H1 (cell line): ENCODE measurements around the gene EPB41L4B. TPM values are rescaled to one million over a fixed set of nuclear protein-coding genes. Genes with fewer than 3 reads are reported as not detected.

Experiments
- CTCF ChIA-PET: fragments of 300-600 bp; sonication (Branson Sonifier 250); formaldehyde crosslinking; loops from one replicate; lab custom pipeline; 2021; ENCODE audit not compliant: partially characterized antibody; lab: Charles Lee
- POLR2A ChIA-PET: fragments of 300-600 bp; sonication (Branson Sonifier 250); formaldehyde crosslinking; loops from one replicate; lab custom pipeline; 2021; ENCODE audit warnings: inconsistent platforms; ENCODE audit not compliant: partially characterized antibody; lab: Charles Lee
- DNase-seq, 2 experiments: peaks; one replicate each; pipeline versions ENCODE4 v3.0.0 to v3.0.0-alpha.2; 2010 to 2022; ENCODE audit warnings: low spot score in 2 of 2, low read depth in 1 of 2, mixed read lengths in 1 of 2
- FAIRE-seq: peaks from 2 replicates; lab custom pipeline; 2011; peaks lifted over from hg19 to GRCh38; lab: Jason Lieb, UNC
- H2AFZ ChIP-seq: 2 replicates; pipeline ENCODE4 v1.8.1; 2012; ENCODE audit warnings: low read length, inconsistent platforms
- H2AK5ac ChIP-seq: 2 replicates; pipeline ENCODE4 v1.6.1; 2013; ENCODE audit warnings: low read depth, low read length
- H2BK120ac ChIP-seq: replicated peaks from 2 replicates; pipeline ENCODE3; 2013; ENCODE audit warnings: low read depth, low read length, inconsistent platforms
- H2BK12ac ChIP-seq: 2 replicates; pipeline ENCODE4 v1.6.1; 2013; ENCODE audit warnings: low read depth, low read length
- H2BK15ac ChIP-seq: 2 replicates; pipeline ENCODE4 v1.6.1; 2013; ENCODE audit warnings: low read length
- H2BK20ac ChIP-seq: 2 replicates; pipeline ENCODE4 v1.6.1; 2013; ENCODE audit warnings: low read length
- H2BK5ac ChIP-seq: 2 replicates; pipeline ENCODE4 v1.6.1; 2013; ENCODE audit warnings: low read depth, low read length
- H3K14ac ChIP-seq: 2 replicates; pipeline ENCODE4 v1.6.1; 2013; ENCODE audit warnings: inconsistent platforms; ENCODE audit not compliant: insufficient read length
- H3K18ac ChIP-seq: 2 replicates; pipeline ENCODE4 v1.6.1; 2013; ENCODE audit warnings: low read length; ENCODE audit errors: extremely low read depth
- H3K23ac ChIP-seq: 2 replicates; pipeline ENCODE4 v1.6.1; 2013; ENCODE audit warnings: inconsistent platforms; ENCODE audit not compliant: insufficient read length
- H3K23me2 ChIP-seq: 2 replicates; pipeline ENCODE4 v1.6.1; 2013; ENCODE audit warnings: low read depth, low read length
- H3K27ac ChIP-seq: 2 replicates; pipeline ENCODE4 v1.6.1; 2011; ENCODE audit warnings: low read depth, low read length, inconsistent platforms
- H3K27me3 ChIP-seq, 4 experiments: replicated peaks in 1 of 4; 1 replicate in 1 of 4; 2 replicates in 3 of 4; pipeline versions ENCODE4 v1.6.1 to v1.8.1; 2011 to 2013; ENCODE audit warnings: low read length in 3 of 4, mild to moderate bottlenecking in 3 of 4, inconsistent platforms in 2 of 4, mixed read lengths in 2 of 4, moderate library complexity in 1 of 4; ENCODE audit not compliant: control insufficient read depth in 3 of 4, insufficient read depth in 3 of 4; ENCODE audit errors: extremely low read depth in 1 of 4
- H3K36me3 ChIP-seq, 4 experiments: 2 replicates each; pipeline versions ENCODE4 v1.6.1 to v1.8.1; 2011 to 2013; ENCODE audit warnings: mild to moderate bottlenecking in 4 of 4, low read length in 3 of 4, moderate library complexity in 2 of 4, control low read depth in 1 of 4, inconsistent platforms in 1 of 4; ENCODE audit not compliant: insufficient read depth in 4 of 4, control insufficient read depth in 2 of 4
- H3K4ac ChIP-seq: replicated peaks from 2 replicates; pipeline ENCODE3; 2013; ENCODE audit warnings: low read length, low read depth, mixed read lengths, inconsistent platforms; ENCODE audit not compliant: insufficient read length
- H3K4me1 ChIP-seq, 4 experiments: replicated peaks in 1 of 4; 1 replicate in 1 of 4; 2 replicates in 3 of 4; pipeline versions ENCODE4 v1.6.1 to v1.8.1; 2011 to 2013; ENCODE audit warnings: low read length in 3 of 4, inconsistent platforms in 2 of 4, mixed read lengths in 1 of 4; ENCODE audit not compliant: insufficient read depth in 4 of 4, control insufficient read depth in 3 of 4
- H3K4me2 ChIP-seq, 2 experiments: 2 replicates each; pipeline versions ENCODE4 v1.6.1 to v1.8.1; 2011 to 2013; ENCODE audit warnings: low read depth in 2 of 2, low read length in 2 of 2, control low read depth in 1 of 2, inconsistent platforms in 1 of 2, mild to moderate bottlenecking in 1 of 2; ENCODE audit not compliant: insufficient read depth in 1 of 2
- H3K4me3 ChIP-seq, 4 experiments: fragments of 200-600, 300-600 bp in 1 of 4; sonication (generic), shearing (Covaris generic), sonication (Bioruptor Twin) in 1 of 4; 2 replicates each; pipeline versions ENCODE4 v1.5.1 to v1.8.1; 2011 to 2016; ENCODE audit warnings: low read length in 4 of 4, low read depth in 3 of 4, control low read depth in 2 of 4, inconsistent platforms in 2 of 4, mild to moderate bottlenecking in 2 of 4, mixed read lengths in 1 of 4, moderate library complexity in 1 of 4; ENCODE audit not compliant: insufficient read depth in 2 of 4; ENCODE audit errors: extremely low read depth in 1 of 4
- H3K56ac ChIP-seq: replicated peaks from 2 replicates; pipeline ENCODE3; 2013; ENCODE audit warnings: low read depth, mild to moderate bottlenecking, mixed read lengths, low read length, inconsistent platforms; ENCODE audit not compliant: insufficient read length
- H3K79me1 ChIP-seq: 2 replicates; pipeline ENCODE4 v1.6.1; 2013; ENCODE audit warnings: low read depth, low read length, control low read depth
- H3K79me2 ChIP-seq, 2 experiments: 2 replicates each; pipeline versions ENCODE4 v1.6.1 to v1.8.1; 2012 to 2013; ENCODE audit warnings: low read length in 2 of 2, mild to moderate bottlenecking in 2 of 2, inconsistent platforms in 1 of 2; ENCODE audit not compliant: insufficient read depth in 2 of 2, control insufficient read depth in 1 of 2
- H3K9ac ChIP-seq, 4 experiments: replicated peaks in 1 of 4; 1 replicate in 1 of 4; 2 replicates in 3 of 4; pipeline versions ENCODE4 v1.6.1 to v1.8.1; 2011 to 2013; ENCODE audit warnings: low read depth in 3 of 4, low read length in 3 of 4, control low read depth in 2 of 4, mild to moderate bottlenecking in 2 of 4, moderate library complexity in 2 of 4, inconsistent platforms in 1 of 4; ENCODE audit errors: extremely low read depth in 1 of 4
- H3K9me3 ChIP-seq, 2 experiments: 2 replicates each; pipeline versions ENCODE4 v1.6.1 to v1.8.1; 2012 to 2013; ENCODE audit warnings: mild to moderate bottlenecking in 2 of 2, moderate library complexity in 2 of 2, control low read depth in 1 of 2, inconsistent platforms in 1 of 2, low read depth in 1 of 2, low read length in 1 of 2, mixed read lengths in 1 of 2; ENCODE audit not compliant: insufficient read depth in 2 of 2
- H4K20me1 ChIP-seq, 2 experiments: replicated peaks in 1 of 2; 2 replicates each; pipeline versions ENCODE3 to v1.8.1; 2011 to 2013; ENCODE audit warnings: inconsistent platforms in 2 of 2, low read length in 2 of 2, mild to moderate bottlenecking in 1 of 2; ENCODE audit not compliant: insufficient read depth in 2 of 2, control insufficient read depth in 1 of 2
- H4K5ac ChIP-seq: 2 replicates; pipeline ENCODE4 v1.6.1; 2013; ENCODE audit warnings: low read length, low read depth, mixed read lengths, inconsistent platforms; ENCODE audit not compliant: insufficient read length
- H4K8ac ChIP-seq: 2 replicates; pipeline ENCODE4 v1.8.0; 2013; ENCODE audit warnings: mild to moderate bottlenecking, moderate library complexity, low read length, inconsistent platforms; ENCODE audit not compliant: insufficient read depth; ENCODE audit errors: extremely low read depth
- H4K91ac ChIP-seq: replicated peaks from 2 replicates; pipeline ENCODE3; 2013; ENCODE audit warnings: low read length, mixed read lengths, inconsistent platforms; ENCODE audit not compliant: insufficient read length
- BCL11A ChIP-seq, 2 experiments: IDR thresholded peaks; one replicate each; pipeline ENCODE4 v1.6.1; 2011; ENCODE audit warnings: low read depth in 2 of 2, low read length in 2 of 2, mild to moderate bottlenecking in 2 of 2
- CEBPB ChIP-seq: IDR thresholded peaks from 2 replicates; pipeline ENCODE4 v1.6.1; 2012; ENCODE audit warnings: low read depth, low read length
- CREB1 ChIP-seq: IDR thresholded peaks from 2 replicates; pipeline ENCODE4 v1.6.1; 2012; ENCODE audit warnings: inconsistent platforms
- EGR1 ChIP-seq: IDR thresholded peaks from 2 replicates; pipeline ENCODE4 v1.6.1; 2011; ENCODE audit warnings: low read depth, low read length, borderline replicate concordance
- GTF2F1 ChIP-seq: IDR thresholded peaks from 2 replicates; pipeline ENCODE4 v1.6.1; 2012; ENCODE audit warnings: low read depth, low read length, improper control_type of control experiment, borderline replicate concordance
- JUN ChIP-seq: IDR thresholded peaks from 2 replicates; pipeline ENCODE4 v1.6.1; 2011; ENCODE audit warnings: low read depth, mild to moderate bottlenecking, improper control_type of control experiment, low read length
- KDM4A ChIP-seq: IDR thresholded peaks from one replicate; pipeline ENCODE4 v1.7.1; 2012; ENCODE audit warnings: low read depth, mild to moderate bottlenecking, moderate library complexity, low read length, inconsistent platforms; ENCODE audit not compliant: severe bottlenecking
- NANOG ChIP-seq: IDR thresholded peaks from 2 replicates; pipeline ENCODE4 v1.6.1; 2011; ENCODE audit warnings: low read length, low read depth, mild to moderate bottlenecking, inconsistent platforms; ENCODE audit not compliant: insufficient read depth, poor library complexity, severe bottlenecking
- SP4 ChIP-seq: IDR thresholded peaks from 2 replicates; pipeline ENCODE4 v1.6.1; 2012; ENCODE audit warnings: low read length, inconsistent platforms
- TAF7 ChIP-seq: optimal IDR thresholded peaks from 2 replicates; pipeline ENCODE3; 2011; ENCODE audit warnings: low read depth, mild to moderate bottlenecking, inconsistent platforms, low read length, moderate library complexity, borderline replicate concordance
- TEAD4 ChIP-seq: IDR thresholded peaks from 2 replicates; pipeline ENCODE4 v1.6.1; 2012; ENCODE audit warnings: low read depth, low read length, inconsistent platforms, mixed read lengths
- YY1 ChIP-seq: IDR thresholded peaks from 2 replicates; pipeline ENCODE4 v1.6.1; 2011; ENCODE audit warnings: low read depth, mild to moderate bottlenecking, low read length
- WGBS, 2 experiments: shearing (Covaris generic) in 1 of 2; methylation state at CpG; one replicate each; pipeline versions ENCODE4 v1.1.6 to v1.1.7; 2013 to 2015; ENCODE audit warnings: low lambda C conversion rate in 2 of 2, mixed read lengths in 2 of 2, inconsistent platforms in 1 of 2, low coverage in 1 of 2, missing lambda C conversion rate in 1 of 2; ENCODE audit not compliant: insufficient replicate concordance in 2 of 2, insufficient coverage in 1 of 2, insufficient read length in 1 of 2; ENCODE audit errors: extremely low coverage in 1 of 2, missing lambda C conversion rate in 1 of 2; 5-methylcytosine and 5-hydroxymethylcytosine counted together
- polyA plus RNA-seq, 7 experiments: library from polyadenylated mRNA; depleted of rRNA in 3 of 7; stranded (reverse) in 5 of 7; unstranded in 2 of 7; fragments of >200 nt in 5 of 7; fragments of 200-250 nt in 2 of 7; gene quantifications; 1 replicate in 5 of 7; 2 replicates in 1 of 7; 4 replicates in 1 of 7; pipeline versions ENCODE4 v1.2.1 to v1.2.3, GENCODE V29; 2011 to 2013; ENCODE audit warnings: missing spikeins in 2 of 7, mixed read lengths in 2 of 7
- total RNA-seq: library from RNA; stranded (reverse); fragmentation: NEBNext Ultra II Directional; extraction: Animal tissue kit (Norgen Biotek cat#: 25700); gene quantifications from 2 replicates; pipeline ENCODE4 v1.2.1, GENCODE V29; 2021

EPB41L4B gene
- total and polyA plus RNA-seq, 2 of the 8 experiments (the other 6 are each of a cell fraction or from before 2014, with no cell fraction given): 11.9 to 25.0 TPM

GRCh38 chr9:109199676-109200075, 121.2 kb downstream of the EPB41L4B start:
- Histone ChIP-seq H3K27me3 (no peaks in the 10 kb centered on the region), H3K18ac (no peak overlapping the region), H3K9ac (no peak overlapping the region), H2AFZ (no peak overlapping the region), H2AK5ac (no peak overlapping the region), H2BK120ac (no peak overlapping the region), H2BK15ac (no peak overlapping the region), H3K23me2 (no peaks in the 10 kb centered on the region), H2BK12ac (no peak overlapping the region), H3K4me1 (no peaks in the 10 kb centered on the region), H3K4me2 (no peak overlapping the region), H3K9me3 (no peaks in the 10 kb centered on the region), H3K79me2 (no peaks in the 10 kb centered on the region), H3K27ac (no peak overlapping the region), H3K4ac (no peak overlapping the region), H4K20me1 (no peaks in the 10 kb centered on the region), H3K36me3 (no peaks in the 10 kb centered on the region), H4K8ac (no peak overlapping the region), H3K79me1 (no peaks in the 10 kb centered on the region), H3K23ac (no peak overlapping the region), H3K4me3 (no peak overlapping the region), H4K5ac (no peak overlapping the region), H3K56ac (no peak overlapping the region), H2BK20ac (no peak overlapping the region), H3K14ac (no peak overlapping the region), H2BK5ac (no peak overlapping the region), H4K91ac (no peak overlapping the region)
- POLR2A ChIA-PET: no interaction called here
- CTCF ChIA-PET: interaction anchor here (0.9 to 5.9 kb wide), 15 partner anchors 9 to 275 kb away, joined by 3 to 36 read pairs (median 6); no protein-coding TSS in a partner anchor
- 91% methylated on average over 5 of the region's 5 CpGs; no CpG with 5 or more reads in 1 of the 2 experiments for WGBS, 2 experiments
- DNase-seq (no peak), FAIRE-seq (no peak)
- TF ChIP-seq TEAD4 (no peak), CREB1 (no peak), JUN (no peak), NANOG (no peak), CEBPB (no peak), YY1 (no peak), GTF2F1 (no peak), SP4 (no peak), BCL11A (IDR thresholded peaks at IDR 0.05; ENCODE audit: low read depth in 2 of 2, low read length in 2 of 2) (no peak), KDM4A (no peak), EGR1 (no peak), TAF7 (no peak)
